Thyroid gland (tissue), 4 donors: ENCODE data around the gene F2RL2.

ENCODE experiments used
- POLR2A ChIP-seq, 2 donors: fragments of 450-650 bp; IDR thresholded peaks; one replicate each; pipeline ENCODE4 v1.6.1; 2017; ENCODE audit warnings: antibody characterized with exemption in 2 of 2, mild to moderate bottlenecking in 2 of 2, moderate library complexity in 1 of 2
- TF ChIP-seq, protein P1 (sequence below), 6 experiments: fragments of 200-600 bp in 3 of 6; fragments of 450-650 bp in 3 of 6; sonication (generic) in 3 of 6; IDR thresholded peaks; one replicate each; pipeline ENCODE4 v1.5.1; 2016 to 2019; ENCODE audit warnings: antibody characterized with exemption in 6 of 6, mild to moderate bottlenecking in 2 of 6, inconsistent platforms in 1 of 6, moderate library complexity in 1 of 6

DNA sequence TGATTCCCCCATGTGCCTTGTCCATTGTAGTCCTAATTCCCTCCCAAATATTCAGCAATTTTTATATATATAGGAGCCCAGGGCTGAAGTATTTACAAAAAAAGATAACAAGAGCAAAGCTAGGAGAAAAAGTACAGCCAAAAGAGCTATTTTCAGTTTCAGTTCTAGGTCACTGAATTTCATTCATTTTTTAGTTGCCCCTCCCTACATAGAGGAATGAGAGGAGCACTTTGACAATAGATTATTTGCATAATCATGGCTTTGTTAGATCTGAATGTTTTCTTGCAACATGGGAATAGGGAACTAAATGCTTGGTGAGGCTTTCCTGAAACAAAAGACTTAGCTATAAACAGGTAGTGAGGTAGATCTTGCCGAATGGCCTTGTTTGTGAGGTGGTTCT, 15.3 kb upstream of the F2RL2 start:
- TF ChIP-seq, protein P1, sequence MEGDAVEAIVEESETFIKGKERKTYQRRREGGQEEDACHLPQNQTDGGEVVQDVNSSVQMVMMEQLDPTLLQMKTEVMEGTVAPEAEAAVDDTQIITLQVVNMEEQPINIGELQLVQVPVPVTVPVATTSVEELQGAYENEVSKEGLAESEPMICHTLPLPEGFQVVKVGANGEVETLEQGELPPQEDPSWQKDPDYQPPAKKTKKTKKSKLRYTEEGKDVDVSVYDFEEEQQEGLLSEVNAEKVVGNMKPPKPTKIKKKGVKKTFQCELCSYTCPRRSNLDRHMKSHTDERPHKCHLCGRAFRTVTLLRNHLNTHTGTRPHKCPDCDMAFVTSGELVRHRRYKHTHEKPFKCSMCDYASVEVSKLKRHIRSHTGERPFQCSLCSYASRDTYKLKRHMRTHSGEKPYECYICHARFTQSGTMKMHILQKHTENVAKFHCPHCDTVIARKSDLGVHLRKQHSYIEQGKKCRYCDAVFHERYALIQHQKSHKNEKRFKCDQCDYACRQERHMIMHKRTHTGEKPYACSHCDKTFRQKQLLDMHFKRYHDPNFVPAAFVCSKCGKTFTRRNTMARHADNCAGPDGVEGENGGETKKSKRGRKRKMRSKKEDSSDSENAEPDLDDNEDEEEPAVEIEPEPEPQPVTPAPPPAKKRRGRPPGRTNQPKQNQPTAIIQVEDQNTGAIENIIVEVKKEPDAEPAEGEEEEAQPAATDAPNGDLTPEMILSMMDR (IDR thresholded peaks at IDR 0.05) = no peak
- no peak for TF ChIP-seq POLR2A (IDR thresholded peaks at IDR 0.05)
